Skeletal muscle satellite cell (primary cell): Measurements from ENCODE around the gene DNAJC5.
A peak's percentile ranks its signal among the peaks of the same experiment; 100 is the strongest.

Source experiments
- H3K27me3 ChIP-seq: 2 replicates; pipeline ENCODE4 v1.7.0; 2013; ENCODE audit warnings: low read length; ENCODE audit not compliant: control insufficient read depth, insufficient read depth
- H3K36me3 ChIP-seq: 2 replicates; pipeline ENCODE4 v1.7.0; 2013; ENCODE audit warnings: mild to moderate bottlenecking, control low read depth, low read length; ENCODE audit not compliant: insufficient read depth
- H3K4me1 ChIP-seq: 2 replicates; pipeline ENCODE4 v1.7.0; 2013; ENCODE audit warnings: low read length; ENCODE audit not compliant: control insufficient read depth, insufficient read depth
- H3K4me2 ChIP-seq: 2 replicates; pipeline ENCODE4 v1.7.0; 2013; ENCODE audit warnings: mild to moderate bottlenecking, low read length
- H3K4me3 ChIP-seq: 2 replicates; pipeline ENCODE4 v1.7.0; 2013; ENCODE audit warnings: low read length
- H3K9ac ChIP-seq: 2 replicates; pipeline ENCODE4 v1.7.0; 2013; ENCODE audit warnings: mild to moderate bottlenecking, low read depth, low read length, moderate library complexity
- H3K9me3 ChIP-seq: replicated peaks from 2 replicates; pipeline ENCODE4 v1.7.0; 2013; ENCODE audit warnings: mild to moderate bottlenecking, control low read depth, low read length

The DNAJC5 gene

DNA sequence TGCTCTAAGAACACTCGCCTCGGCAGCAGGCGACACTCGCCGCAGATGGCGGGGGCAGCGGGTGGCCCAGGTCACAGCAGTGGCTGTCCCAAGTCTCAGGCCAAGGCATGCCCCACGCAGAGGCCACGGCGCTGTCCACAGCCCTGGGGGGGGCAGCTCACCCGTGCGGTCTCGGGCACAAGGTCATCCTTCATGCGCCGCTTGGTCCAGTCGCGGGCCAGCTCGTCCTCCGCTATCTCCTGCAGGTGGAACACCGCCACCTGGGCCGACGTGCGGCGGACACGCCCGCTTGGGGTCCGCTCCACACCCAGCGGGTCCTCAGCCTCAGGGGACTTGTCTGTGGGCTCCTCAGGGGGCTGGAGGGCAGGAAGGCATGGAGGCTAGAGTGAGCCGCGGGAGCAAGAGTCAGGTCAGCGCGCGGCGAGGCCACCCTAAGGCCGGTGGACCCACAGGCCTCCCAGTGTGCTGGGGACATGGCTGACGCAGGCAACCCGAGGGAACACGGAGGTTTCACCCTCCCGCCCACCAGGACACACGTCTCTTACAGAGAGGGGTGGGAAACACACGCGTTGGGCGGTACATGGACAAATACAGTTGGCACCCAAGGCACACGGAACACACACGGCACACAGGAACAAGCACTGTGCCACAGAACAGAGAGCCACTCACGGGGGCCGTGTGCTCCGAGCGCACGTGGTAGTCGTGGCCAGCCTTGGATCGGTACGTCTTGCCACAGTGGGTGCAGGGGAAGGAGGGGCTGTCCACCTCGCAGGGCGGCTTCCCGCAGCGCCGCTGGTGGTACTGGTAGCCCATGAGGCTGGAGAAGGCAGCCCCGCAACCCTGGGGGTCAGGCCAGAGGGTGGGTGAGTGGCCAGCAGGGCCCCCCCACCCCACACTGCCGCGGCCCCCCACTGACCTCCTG lies 67.8 kb downstream of the DNAJC5 start:
- no peak overlapping the region for H3K4me3 ChIP-seq
- H3K36me3 ChIP-seq = peaks cover 47% of the 10 kb centered on the region
- H3K4me1 ChIP-seq = peaks cover 6% of the 10 kb centered on the region

DNA sequence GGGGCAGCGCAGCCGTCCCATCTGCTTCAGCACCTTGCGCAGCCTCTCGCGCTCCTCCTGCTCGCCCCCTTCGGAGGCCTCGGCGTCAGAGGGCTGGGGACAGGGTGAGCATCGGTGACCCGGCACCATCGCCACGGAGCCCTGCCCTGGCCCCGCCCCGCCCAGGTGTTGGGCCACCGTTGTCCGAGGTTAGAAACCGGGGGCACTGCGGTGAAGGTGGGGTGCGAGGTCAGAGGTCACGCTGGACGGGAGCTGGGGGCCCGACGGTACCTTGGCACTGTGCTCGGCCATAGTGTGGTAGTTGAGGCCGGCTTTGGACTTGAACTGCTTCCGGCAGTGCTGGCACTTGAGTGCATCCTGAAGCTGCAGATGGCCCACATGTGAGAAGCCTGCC lies 68.4 kb downstream of the DNAJC5 start:
- Histone ChIP-seq H3K9ac (no peak overlapping the region), H3K9me3 (no peaks in the 10 kb centered on the region), H3K4me3 (no peak overlapping the region), H3K36me3 (peaks cover 47% of the 10 kb centered on the region), H3K4me2 (no peak overlapping the region), H3K4me1 (peaks cover 1% of the 10 kb centered on the region), H3K27me3 (no peaks in the 10 kb centered on the region)

More for the DNA sequence above, 67.8 kb downstream of the DNAJC5 start:
- Histone ChIP-seq H3K9me3 (no peaks in the 10 kb centered on the region), H3K9ac (no peak overlapping the region), H3K4me2 (no peak overlapping the region), H3K27me3 (no peaks in the 10 kb centered on the region)

DNA sequence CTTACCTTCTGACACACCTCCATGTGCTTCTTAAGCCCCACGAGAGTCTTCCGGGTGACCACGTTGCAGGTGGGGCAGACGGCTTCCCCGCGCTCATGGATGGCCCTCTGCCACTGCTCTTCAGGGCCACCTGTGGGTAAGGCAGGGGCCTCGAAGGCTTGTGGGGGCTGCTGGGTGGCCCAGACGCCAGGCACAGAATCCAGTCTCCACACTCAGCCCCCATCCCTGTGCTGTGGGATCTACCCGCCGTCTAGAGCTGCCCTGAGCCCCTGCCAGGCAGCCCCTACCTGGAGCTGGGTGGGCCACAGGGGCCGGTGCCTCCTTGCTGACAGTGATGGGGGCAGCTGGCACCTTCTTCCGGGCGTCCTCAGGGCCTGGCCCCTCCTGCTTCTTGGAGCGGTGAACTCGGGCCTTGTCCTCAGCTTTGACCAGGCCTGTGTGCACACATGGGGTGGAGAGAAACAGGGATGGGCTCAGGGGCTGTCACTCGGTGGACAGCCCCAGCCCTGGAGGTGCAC lies 68.9 kb downstream of the DNAJC5 start:
- H3K9ac ChIP-seq = no peak overlapping the region
- no peaks in the 10 kb centered on the region for H3K27me3 ChIP-seq
- no peak overlapping the region for H3K4me3 ChIP-seq

DNA sequence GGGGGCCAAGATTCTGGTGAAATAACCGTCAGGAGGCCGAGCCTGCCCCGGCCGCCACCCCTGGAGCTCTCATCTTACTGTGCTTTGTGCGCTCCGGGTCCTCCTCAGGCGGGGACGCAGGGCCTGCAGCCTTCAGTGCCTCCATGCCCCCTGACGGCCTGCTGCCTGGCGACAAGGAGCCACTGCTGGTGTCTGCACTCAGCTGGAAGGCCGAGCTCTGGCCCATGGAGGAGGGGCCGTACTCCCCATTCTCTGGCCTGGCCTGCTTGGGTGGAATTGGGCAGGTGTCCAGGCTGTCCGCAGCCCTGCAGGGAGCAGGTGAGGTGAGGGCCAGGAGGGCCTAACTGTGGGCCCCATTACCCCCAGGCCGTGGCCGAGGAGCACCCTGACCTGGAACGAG lies 69.5 kb downstream of the DNAJC5 start:
- H3K27me3 ChIP-seq = no peaks in the 10 kb centered on the region
- H3K9me3 ChIP-seq = no peaks in the 10 kb centered on the region
- H3K4me1 ChIP-seq = peaks cover 9% of the 10 kb centered on the region
- peaks cover 47% of the 10 kb centered on the region for H3K36me3 ChIP-seq
- H3K9ac ChIP-seq = no peak overlapping the region
- H3K4me2 ChIP-seq = no peak overlapping the region
- H3K4me3 ChIP-seq = no peak overlapping the region

More for the DNA sequence above, 68.9 kb downstream of the DNAJC5 start:
- Histone ChIP-seq H3K9me3 (no peaks in the 10 kb centered on the region), H3K4me1 (peaks cover 6% of the 10 kb centered on the region), H3K36me3 (peaks cover 47% of the 10 kb centered on the region), H3K4me2 (no peak overlapping the region)

DNA sequence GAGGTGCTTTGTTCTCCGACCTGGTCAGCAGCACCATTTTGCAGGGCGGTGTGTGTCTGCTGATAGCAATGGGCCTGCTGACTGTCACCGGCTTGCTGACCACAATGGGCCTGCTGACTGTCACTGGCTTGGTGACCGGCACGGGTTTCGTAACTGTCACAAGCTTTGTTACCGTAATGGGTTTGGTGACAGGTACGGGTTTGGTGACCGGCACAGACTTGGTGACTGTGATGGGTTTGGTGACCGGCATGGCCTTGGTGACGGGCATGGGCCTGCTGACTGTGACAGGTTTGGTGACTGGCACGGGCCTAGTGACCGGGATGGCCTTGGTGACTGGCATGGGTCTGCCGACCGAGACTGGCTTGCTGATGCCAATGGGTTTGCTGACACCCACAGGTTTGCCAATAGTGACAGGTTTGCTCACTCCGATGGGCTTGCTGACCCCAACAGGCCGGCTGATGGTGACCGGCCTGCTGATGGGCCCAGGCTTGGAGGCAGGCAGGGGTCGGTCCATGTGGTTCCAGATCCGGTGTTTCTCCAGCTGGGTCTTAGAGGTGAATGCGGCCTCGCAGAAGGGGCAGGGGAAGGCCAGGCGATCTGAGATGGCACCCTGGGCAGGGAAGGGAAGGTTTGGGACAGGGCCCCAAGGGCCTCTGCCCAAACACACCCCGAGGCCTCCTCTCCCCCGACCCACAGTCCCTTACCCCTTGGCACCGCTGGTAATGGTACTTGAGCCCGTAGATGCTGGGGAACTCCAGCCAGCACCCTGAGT lies 71.4 kb downstream of the DNAJC5 start:
- Histone ChIP-seq H3K4me1 (peaks cover 14% of the 10 kb centered on the region), H3K9ac (no peak overlapping the region), H3K9me3 (no peaks in the 10 kb centered on the region), H3K4me3 (no peak overlapping the region), H3K36me3 (peaks cover 42% of the 10 kb centered on the region), H3K4me2 (no peak overlapping the region), H3K27me3 (no peaks in the 10 kb centered on the region)

DNA sequence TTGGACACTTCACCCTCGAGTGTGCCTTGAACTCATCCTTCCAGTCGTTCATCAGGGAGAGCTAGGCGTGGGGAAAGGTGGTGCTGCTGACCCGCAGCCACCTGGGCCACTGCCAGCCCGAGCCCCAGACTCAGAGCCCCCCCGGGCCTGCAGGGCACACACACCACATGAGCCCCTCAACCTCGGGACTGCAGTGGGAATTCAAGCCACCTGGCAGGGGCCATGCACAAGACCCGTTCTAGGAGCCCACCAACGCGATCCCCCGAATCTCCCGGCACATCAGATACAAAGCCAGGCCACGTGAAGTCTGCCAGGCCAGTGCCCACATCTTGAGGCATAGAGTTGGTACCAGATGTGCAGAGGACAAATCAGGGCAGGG lies 72.0 kb downstream of the DNAJC5 start:
- Histone ChIP-seq H3K9me3 (no peaks in the 10 kb centered on the region), H3K27me3 (no peaks in the 10 kb centered on the region), H3K9ac (no peak overlapping the region), H3K4me2 (no peak overlapping the region), H3K4me1 (peaks cover 14% of the 10 kb centered on the region), H3K4me3 (no peak overlapping the region), H3K36me3 (peaks cover 39% of the 10 kb centered on the region)

DNA sequence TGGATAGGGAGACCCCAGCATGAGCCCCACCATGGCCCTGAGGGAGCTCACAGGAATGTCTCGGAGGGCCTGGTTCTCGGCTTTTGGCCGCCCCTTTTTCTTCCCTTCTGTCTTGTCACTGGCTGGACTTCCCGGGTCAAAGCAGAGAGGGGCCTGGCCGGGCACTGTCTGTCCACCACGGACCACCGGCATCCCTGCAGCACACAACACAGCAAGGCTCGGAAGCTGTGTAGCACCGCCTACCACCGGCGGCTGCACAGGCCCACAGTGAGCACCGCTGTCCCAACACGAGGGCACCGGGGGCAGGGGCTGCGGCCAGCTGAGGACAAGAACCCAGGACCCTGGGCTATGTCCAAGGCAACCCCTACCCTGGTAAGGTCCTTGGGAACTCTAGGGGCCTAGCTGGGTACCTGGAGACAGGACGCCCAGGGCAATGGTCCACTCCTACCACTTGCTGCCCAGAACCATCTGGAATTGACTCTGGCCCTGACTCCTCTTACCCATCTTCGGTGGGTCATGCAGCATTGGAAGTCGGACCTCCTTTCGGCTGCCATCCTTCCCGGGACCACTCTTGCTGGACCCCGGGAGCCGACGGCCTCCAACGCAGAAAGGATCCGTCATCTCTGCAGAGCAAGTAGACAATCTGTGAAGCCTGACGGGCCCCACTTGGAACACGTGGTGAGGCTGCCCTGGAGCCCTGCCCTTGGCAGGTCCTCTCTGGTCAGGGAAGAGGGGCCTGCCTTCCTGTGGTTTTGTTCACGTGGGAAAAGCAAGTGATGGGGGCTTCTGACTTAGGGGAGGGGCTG lies 72.6 kb downstream of the DNAJC5 start:
- Histone ChIP-seq H3K9ac (no peak overlapping the region), H3K9me3 (no peaks in the 10 kb centered on the region), H3K4me3 (no peak overlapping the region), H3K4me2 (no peak overlapping the region), H3K27me3 (no peaks in the 10 kb centered on the region), H3K4me1 (peaks cover 14% of the 10 kb centered on the region), H3K36me3 (peaks cover 33% of the 10 kb centered on the region)

DNA sequence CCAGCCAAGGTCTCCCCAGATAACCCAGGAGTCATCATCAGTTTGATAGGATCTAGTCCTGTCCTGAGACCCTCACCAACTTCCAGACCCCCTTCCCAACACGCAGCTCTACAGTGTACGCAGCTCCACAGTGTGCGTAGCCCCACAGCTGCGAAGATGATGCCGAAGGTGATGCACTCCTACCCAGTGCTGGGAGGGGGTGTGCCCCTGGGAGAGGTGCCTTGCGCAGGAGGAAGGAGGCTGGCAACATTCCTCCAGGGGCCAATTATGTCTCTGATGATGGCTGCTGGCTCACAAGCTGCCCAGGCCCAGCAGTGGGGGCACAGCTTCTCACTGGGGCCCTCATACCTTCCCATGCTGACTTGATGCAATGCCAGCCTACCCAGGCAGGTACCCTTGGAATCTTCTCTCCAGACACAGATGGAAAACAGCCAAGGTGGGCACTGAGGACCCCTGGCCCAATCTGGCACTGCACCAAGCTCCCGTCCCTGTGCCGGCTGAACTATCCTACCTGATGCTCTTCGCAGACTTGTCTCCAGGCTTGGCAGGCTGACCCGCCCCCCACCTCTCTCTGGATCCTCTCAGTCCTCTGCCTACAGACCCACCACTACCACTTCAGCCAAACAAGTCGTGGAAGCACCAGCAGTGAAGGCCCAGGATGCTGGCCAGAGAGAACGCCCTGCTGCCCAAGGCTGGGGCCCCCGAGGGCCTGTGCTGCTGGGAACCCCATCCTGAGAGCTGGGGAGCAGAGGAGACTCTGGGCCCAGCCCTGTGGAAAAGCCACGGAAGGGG lies 73.4 kb downstream of the DNAJC5 start:
- H3K4me1 ChIP-seq = peaks cover 14% of the 10 kb centered on the region
- H3K4me2 ChIP-seq = peak overlapping the region; percentile 94
- no peaks in the 10 kb centered on the region for H3K9me3 ChIP-seq
- peaks cover 25% of the 10 kb centered on the region for H3K36me3 ChIP-seq
- peak overlapping the region; percentile 88 for H3K4me3 ChIP-seq
- peak overlapping the region; percentile 92 for H3K9ac ChIP-seq
- no peaks in the 10 kb centered on the region for H3K27me3 ChIP-seq

DNA sequence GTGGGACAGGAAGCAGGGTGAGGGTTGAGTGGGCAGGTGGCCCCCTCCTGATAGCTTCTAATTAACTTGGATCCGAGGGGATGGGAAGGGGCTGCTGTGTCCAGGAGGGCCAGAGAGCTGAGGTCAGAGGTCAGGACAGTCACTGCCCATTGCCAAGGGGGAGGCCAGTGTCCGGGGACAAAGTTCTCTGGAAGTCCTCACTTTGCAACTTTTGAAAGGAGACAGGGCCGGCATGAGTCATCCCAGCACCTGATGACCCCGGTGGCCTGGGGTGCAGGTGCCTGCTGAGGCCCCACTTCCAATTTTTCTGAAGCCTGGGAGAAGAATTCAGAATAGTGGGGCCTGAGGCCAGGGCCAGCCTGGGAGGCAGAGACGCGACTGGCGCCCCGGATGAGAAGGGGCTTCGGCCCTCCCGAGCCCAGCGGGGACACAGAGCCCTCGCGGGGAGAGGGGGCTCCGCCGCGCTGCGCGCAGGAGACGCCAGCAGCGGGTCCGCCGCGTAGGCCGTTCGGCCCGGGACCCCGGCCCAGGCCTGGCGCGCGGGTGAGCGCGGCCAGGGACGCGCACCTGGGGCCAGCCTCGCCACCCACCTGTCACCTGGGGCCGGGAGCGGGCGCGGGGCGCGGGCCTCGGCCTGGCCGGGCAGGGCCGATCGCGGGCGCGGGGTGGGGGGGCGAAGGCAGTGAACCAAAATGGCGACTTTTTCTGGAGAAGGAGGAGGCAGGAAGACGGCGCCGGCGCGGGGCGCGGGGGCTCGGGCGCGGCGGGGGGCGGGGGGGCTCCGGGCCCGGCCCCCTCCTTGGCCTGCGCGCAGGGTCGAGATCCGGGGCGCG lies 74.2 kb downstream of the DNAJC5 start:
- Histone ChIP-seq H3K4me1 (peaks cover 14% of the 10 kb centered on the region), H3K9me3 (no peaks in the 10 kb centered on the region), H3K9ac (peak overlapping the region; percentile 92), H3K27me3 (no peaks in the 10 kb centered on the region), H3K4me3 (peak overlapping the region; percentile 88), H3K36me3 (peaks cover 17% of the 10 kb centered on the region), H3K4me2 (peak overlapping the region; percentile 94)
